Measurements from ENCODE around the gene NME3. TPM values are rescaled to one million over a fixed set of nuclear protein-coding genes. Genes with fewer than 3 reads are reported as not detected.

Gene NME3
- total RNA-seq, 2 experiments from 2014 or later: 23.7 to 43.6 TPM

DNA sequence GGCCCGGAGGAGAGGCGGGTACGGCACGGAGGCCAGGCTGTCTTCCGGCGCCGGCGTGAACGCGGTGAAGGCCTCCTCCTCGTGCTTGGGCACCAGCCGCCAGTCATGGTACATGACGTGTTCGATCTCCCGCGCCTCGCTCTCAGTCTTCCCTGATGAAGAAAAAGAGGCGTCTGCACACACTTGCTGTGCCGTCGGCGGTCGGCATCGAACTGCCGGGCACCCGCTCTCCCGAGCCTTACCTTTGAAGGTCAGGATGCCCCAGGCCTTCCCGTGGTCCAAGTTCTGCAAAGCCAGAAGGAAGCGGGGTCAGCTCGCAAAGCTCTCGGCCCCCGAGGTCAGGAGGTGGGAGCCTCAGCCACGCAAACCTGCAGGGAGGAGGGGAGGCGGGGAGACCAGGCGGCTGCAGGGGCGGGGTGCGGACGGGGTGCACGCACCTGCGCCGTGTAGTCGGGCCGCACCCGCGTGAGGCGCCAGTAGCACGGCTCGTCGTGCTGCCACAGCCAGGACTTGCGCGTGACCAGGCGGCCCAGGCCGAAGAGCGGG is 1.1 kb upstream of the NME3 start, which contains the start of gene EME2:
TSS of gene EME2 (plus strand) at position 449 of the 546 bp plus-strand sequence. CDS start 418 bp downstream, outside the sequence.
- intact Hi-C loops (cut with DNase I, micrococcal nuclease): loop anchor here (2.0 to 5.0 kb wide), 9 partner anchors 65 to 1090 kb away; partner anchors contain the start of genes GNPTG (in 1 of the 2), JMJD8 (in 1 of the 2), MAPK8IP3 (in 1 of the 2) and MLST8 (in 1 of the 2)
- Mint-ChIP-seq H3K36me3 (ENCODE audit: low read depth) (peaks cover 22% of the 10 kb centered on the region), H3K4me3 (peak within 1 kb of the TSS; percentile 94), H3K27me3 (no peaks in the 10 kb centered on the region), H3K27ac (peak within 1 kb of the TSS; percentile 99), H3K9me3 (ENCODE audit: low read depth) (no peaks in the 10 kb centered on the region), H3K4me1 (peaks cover 9% of the 10 kb centered on the region)
- DNase-seq: peak; percentile 82
- CTCF ChIA-PET: interaction anchor here (1.3 to 2.0 kb wide), 2 partner anchors 10 to 65 kb away, joined by 4 to 16 read pairs; partner anchors contain the start of genes NUBP2 and SPSB3
- POLR2A ChIA-PET: interaction anchor here (1.4 to 5.2 kb wide), 2 partner anchors 10 to 192 kb away, joined by 3 to 39 read pairs; partner anchors contain the start of genes NUBP2, RPS2 and SPSB3
- ATAC-seq: peak; percentile 30

DNA sequence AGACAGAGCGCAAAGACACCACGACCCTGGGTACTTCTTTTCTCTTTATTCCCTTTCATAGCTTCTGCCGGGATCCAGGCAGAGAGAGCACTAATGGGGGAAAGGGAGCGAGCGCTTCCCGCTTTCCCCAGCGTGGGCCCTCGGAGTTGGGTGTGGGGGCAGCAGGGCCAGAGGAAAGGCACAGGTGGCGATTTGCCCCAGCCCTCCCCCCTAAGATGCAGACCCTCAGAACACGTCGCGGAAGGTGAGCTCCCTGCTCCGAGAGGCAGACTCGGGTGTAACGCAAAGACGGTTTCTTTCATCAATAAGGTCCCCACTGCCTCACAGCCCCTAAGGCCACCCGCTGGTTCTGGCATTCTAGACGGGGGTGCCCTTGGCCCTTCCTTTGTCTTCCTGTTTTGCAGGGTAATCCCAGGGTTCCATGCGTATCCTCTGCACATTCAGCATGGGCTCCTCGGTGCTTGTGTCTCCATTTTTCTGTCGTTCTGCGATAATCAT is 570 bp upstream of the NME3 start:
- CTCF ChIA-PET: interaction anchor here (1.3 to 2.0 kb wide), 2 partner anchors 11 to 64 kb away, joined by 4 to 16 read pairs; partner anchors contain the start of genes NUBP2 and SPSB3
- H3K27ac Mint-ChIP-seq: peak overlapping the region; percentile 99
- H3K27me3 Mint-ChIP-seq: no peaks in the 10 kb centered on the region
- DNase-seq: no peak
- no peaks in the 10 kb centered on the region for H3K9me3 Mint-ChIP-seq (ENCODE audit: low read depth)
- ATAC-seq: no peak
- H3K4me1 Mint-ChIP-seq: peaks cover 9% of the 10 kb centered on the region
- peak overlapping the region; percentile 94 for H3K4me3 Mint-ChIP-seq
- intact Hi-C loops (cut with DNase I, micrococcal nuclease): loop anchor here (1.0 to 5.0 kb wide), 11 partner anchors 65 to 1090 kb away; partner anchors contain the start of genes GNPTG (in 1 of the 2), JMJD8 (in 1 of the 2), MAPK8IP3 (in 1 of the 2) and MLST8 (in 1 of the 2)
- POLR2A ChIA-PET: interaction anchor here (1.4 to 5.2 kb wide), 2 partner anchors 11 to 193 kb away, joined by 3 to 39 read pairs; partner anchors contain the start of genes NUBP2, RPS2 and SPSB3
- H3K36me3 Mint-ChIP-seq (ENCODE audit: low read depth): peaks cover 22% of the 10 kb centered on the region

DNA sequence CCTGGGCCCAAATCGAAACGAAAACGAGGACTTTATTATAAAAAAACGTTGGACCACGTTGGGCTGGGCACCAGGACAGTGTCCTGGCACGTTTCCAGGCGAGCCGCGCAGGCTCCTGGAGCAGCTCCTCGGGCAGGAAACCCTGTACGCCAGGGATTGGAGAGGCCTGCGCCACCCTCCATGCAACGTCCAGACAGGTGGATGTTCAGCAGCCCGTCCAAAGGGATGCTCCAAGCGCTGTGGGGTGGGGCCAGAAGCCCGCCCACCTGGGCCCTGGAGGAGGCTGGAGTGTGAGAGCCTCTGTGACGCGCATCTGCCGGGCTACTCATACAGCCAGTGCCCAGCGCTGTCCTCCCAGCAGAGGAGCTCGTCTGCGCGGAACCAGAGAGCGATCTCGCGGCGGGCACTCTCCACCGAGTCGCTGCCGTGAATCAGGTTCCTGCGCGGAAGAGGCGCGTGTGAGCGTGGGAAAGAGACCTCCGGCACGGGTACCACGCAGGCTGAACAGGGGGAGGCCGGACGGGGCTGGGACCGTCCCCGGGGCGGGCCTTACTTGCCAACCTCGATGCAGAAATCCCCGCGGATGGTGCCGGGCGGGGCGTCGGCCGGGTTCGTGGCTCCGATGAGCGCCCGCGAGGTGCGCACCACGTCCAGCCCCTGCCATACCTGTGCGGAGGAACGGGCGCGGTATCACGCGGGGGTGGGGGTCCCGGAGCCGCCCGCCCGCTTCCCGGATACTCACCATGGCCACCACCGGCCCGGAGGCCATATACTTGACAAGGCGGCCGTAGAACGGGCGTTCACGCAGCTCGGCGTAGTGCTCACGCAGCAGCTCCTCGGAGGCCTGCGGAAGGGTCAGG is 785 bp downstream of the NME3 start:
- H3K4me3 Mint-ChIP-seq: peak overlapping the region; percentile 94
- H3K27ac Mint-ChIP-seq: peak overlapping the region; percentile 84
- ATAC-seq: peak; percentile 27
- no peaks in the 10 kb centered on the region for H3K9me3 Mint-ChIP-seq (ENCODE audit: low read depth)
- no peaks in the 10 kb centered on the region for H3K27me3 Mint-ChIP-seq
- ChIA-PET POLR2A (interaction anchor here (0.8 to 5.2 kb wide), 3 partner anchors 12 to 195 kb away, joined by 3 to 39 read pairs (median 4); partner anchors contain the start of genes NUBP2, RPS2 and SPSB3), CTCF (interaction anchor here (0.5 to 1.0 kb wide), 2 partner anchors 12 to 385 kb away, joined by 3 to 4 read pairs; partner anchors contain the start of genes NUBP2, SPSB3 and TRAF7)
- peaks cover 9% of the 10 kb centered on the region for H3K4me1 Mint-ChIP-seq
- intact Hi-C loops (cut with DNase I, micrococcal nuclease): loop anchor here (1.0 to 5.0 kb wide), 6 partner anchors 63 to 1088 kb away; partner anchors contain the start of genes GNPTG (in 1 of the 2), JMJD8 (in 1 of the 2), MAPK8IP3 (in 1 of the 2) and STUB1 (in 1 of the 2)
- H3K36me3 Mint-ChIP-seq (ENCODE audit: low read depth): peaks cover 18% of the 10 kb centered on the region
- peak; percentile 76 for DNase-seq

DNA sequence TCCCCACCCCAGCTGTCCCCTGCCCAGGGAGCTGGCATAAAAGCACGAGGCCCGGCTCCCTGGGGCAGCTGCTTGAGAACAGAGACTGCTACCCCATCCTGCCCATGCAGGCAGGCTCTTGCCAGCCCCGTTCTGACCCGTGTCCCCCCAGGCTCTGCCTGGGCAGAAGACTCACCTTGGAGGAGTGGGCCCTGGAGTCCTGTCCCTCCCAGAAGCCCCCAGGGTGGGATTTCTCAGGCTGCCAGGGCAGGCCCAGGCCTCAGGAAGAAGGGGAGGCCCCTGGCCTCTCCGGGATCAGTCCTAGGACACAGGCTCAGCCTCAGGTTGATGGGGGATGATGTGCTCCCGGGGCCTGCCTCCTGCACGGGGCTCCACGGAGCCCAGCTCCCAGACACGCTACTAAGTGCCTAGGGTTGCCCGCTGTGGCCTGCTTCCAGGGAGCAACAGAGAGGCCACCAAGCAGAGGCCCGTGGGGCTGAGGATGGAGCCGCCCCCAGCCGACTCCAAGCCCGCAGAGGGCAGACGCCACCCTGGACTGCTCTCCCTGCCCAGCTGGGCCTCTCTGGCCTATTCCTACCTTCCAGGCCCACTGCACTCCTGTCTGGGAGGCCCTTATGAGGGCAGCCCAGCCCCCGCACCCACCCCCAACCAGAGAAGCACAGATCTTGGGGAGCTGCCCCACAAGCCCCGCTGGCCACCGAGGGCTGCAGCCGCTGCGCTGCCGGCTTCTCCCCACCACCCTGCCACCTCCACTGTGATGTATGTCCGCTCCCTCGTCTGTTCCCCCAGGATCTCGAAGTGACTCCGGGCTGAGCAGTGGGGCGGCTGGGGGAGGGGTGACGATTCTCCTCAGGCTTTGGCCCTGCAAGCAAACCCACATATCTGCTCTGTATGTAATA is 1.7 kb downstream of the NME3 start:
- no peaks in the 10 kb centered on the region for H3K27me3 Mint-ChIP-seq
- H3K4me3 Mint-ChIP-seq: peak overlapping the region; percentile 94
- ChIA-PET CTCF (interaction anchor here (1.0 kb wide), 1 partner anchor 13 kb away, joined by 4 read pairs; the partner anchor contains the start of genes NUBP2 and SPSB3), POLR2A (interaction anchor here (0.8 to 5.2 kb wide), 4 partner anchors 13 to 196 kb away, joined by 3 to 39 read pairs (median 4); partner anchors contain the start of genes NUBP2, RPS2 and SPSB3)
- ATAC-seq (no peak), DNase-seq (no peak)
- peaks cover 7% of the 10 kb centered on the region for H3K4me1 Mint-ChIP-seq
- intact Hi-C loops (cut with DNase I, micrococcal nuclease): loop anchor here (5.0 kb wide), 4 partner anchors 62 to 1087 kb away; partner anchors contain the start of genes GNPTG (in 1 of the 2), JMJD8 (in 1 of the 2), MAPK8IP3 (in 1 of the 2) and STUB1 (in 1 of the 2)
- H3K36me3 Mint-ChIP-seq (ENCODE audit: low read depth): peaks cover 20% of the 10 kb centered on the region
- no peaks in the 10 kb centered on the region for H3K9me3 Mint-ChIP-seq (ENCODE audit: low read depth)
- peak overlapping the region; percentile 33 for H3K27ac Mint-ChIP-seq

DNA sequence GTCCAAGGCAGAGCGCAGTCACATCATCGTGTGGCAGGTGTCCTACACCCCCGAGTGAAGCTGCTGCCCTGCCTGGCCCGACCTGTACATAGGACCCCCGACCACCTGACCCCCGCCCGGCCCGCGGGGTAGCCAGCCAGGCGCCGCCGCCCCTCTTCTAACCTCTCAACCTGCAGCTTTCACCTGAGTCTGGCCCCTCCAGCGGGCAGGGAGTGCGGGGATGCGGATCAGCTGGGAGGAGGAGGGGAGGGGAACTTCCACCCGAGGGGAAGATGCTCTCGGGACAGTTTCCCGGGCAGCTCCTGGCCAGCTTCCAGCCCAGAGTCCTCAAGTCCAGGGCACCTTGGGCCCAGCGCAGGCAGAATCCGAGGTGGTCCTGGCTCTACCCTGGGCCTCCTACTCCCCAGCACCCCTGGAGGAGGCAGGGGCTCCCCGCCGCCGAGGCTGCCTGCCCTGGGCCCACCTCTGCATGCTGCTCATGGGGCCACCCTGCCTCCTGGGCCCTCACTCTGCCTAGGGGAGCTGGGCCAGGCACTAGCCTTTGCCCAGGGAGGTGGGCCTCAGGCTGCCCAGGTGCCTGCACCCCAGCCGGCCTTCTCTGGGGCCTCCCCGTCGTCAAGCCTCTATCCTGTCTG is 2.5 kb downstream of the NME3 start:
- no peak for ATAC-seq
- ChIA-PET POLR2A (interaction anchor here (1.2 kb wide), 1 partner anchor 14 kb away, joined by 4 read pairs; the partner anchor contains the start of genes NUBP2 and SPSB3), CTCF (no interaction called here)
- intact Hi-C loops (cut with DNase I, micrococcal nuclease): no loop called here
- no peak for DNase-seq
- Mint-ChIP-seq H3K4me3 (no peak overlapping the region), H3K27me3 (no peaks in the 10 kb centered on the region), H3K4me1 (peaks cover 7% of the 10 kb centered on the region), H3K9me3 (ENCODE audit: low read depth) (no peaks in the 10 kb centered on the region), H3K36me3 (ENCODE audit: low read depth) (peaks cover 20% of the 10 kb centered on the region), H3K27ac (no peak overlapping the region)

DNA sequence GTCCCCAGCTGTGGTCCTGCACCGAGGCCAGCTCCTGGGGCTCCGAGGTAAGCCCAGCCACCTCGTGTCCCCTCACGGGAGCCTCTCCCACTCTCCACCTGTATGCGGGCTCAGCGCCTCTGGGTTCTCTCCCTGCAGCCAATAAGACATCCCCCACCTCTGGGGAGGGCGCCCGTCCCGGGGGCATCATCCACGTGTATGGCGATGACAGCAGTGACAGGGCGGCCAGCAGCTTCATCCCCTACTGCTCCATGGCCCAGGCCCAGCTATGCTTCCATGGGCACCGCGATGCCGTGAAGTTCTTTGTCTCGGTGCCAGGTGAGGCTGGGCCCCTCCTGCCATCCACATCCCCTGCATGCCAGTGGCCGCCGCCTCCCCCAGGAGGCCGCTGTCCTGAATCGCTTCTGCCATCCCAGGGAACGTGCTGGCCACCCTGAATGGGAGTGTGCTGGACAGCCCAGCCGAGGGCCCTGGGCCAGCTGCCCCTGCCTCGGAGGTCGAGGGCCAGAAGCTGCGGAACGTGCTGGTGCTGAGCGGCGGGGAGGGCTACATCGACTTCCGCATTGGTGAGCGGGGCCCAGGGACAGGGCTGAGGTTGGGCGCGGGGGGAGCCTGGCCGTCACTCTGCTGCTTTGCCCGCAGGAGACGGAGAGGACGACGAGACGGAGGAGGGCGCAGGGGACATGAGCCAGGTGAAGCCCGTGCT is 3.1 kb downstream of the NME3 start:
- peaks cover 7% of the 10 kb centered on the region for H3K4me1 Mint-ChIP-seq
- DNase-seq (no peak), ATAC-seq (no peak)
- H3K9me3 Mint-ChIP-seq (ENCODE audit: low read depth): no peaks in the 10 kb centered on the region
- no peak overlapping the region for H3K27ac Mint-ChIP-seq
- H3K4me3 Mint-ChIP-seq: no peak overlapping the region
- peaks cover 20% of the 10 kb centered on the region for H3K36me3 Mint-ChIP-seq (ENCODE audit: low read depth)
- H3K27me3 Mint-ChIP-seq: no peaks in the 10 kb centered on the region
- CTCF ChIA-PET: no interaction called here
- POLR2A ChIA-PET: interaction anchor here (1.2 kb wide), 1 partner anchor 14 kb away, joined by 4 read pairs; the partner anchor contains the start of genes NUBP2 and SPSB3
- intact Hi-C loops (cut with DNase I, micrococcal nuclease): no loop called here

DNA sequence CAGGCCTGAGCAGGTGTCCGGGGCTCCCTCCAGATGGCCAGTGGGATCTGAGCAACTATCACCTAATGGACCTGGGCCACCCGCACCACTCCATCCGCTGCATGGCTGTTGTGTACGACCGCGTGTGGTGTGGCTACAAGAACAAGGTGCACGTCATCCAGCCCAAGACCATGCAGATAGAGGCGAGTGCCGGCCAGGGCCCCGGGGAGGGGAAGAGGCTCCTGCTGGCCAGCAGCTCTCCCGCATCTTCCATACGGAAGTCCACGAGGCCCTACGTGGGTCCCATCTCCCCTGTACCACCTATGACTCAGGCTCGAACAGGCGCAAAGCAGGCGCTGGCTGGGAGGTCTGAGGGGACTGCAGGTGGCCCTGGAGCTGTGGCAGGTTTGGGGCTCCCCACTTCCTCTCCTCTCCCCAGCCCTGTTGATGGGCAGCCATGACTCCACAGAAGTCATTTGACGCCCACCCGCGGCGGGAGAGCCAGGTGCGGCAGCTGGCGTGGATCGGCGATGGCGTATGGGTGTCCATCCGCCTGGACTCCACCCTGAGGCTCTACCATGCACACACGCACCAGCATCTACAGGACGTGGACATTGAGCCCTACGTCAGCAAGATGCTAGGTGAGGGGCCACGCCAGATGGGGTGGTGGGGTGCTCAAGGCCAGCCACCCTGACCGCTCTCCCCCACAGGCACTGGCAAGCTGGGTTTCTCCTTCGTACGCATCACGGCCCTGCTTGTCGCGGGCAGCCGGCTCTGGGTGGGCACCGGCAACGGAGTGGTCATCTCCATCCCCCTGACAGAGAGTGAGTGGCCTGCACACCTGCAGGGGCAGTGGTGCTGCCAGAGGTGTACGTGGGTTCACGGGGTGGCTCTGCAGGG is 4.0 kb downstream of the NME3 start:
- Mint-ChIP-seq H3K4me1 (peaks cover 7% of the 10 kb centered on the region), H3K9me3 (ENCODE audit: low read depth) (no peaks in the 10 kb centered on the region), H3K4me3 (no peak overlapping the region), H3K27me3 (no peaks in the 10 kb centered on the region), H3K36me3 (ENCODE audit: low read depth) (peaks cover 18% of the 10 kb centered on the region), H3K27ac (no peak overlapping the region)
- POLR2A ChIA-PET: interaction anchor here (0.6 kb wide), 1 partner anchor 109 kb away, joined by 3 read pairs; no protein-coding TSS in a partner anchor
- CTCF ChIA-PET: no interaction called here
- DNase-seq (no peak), ATAC-seq (no peak)
- intact Hi-C loops (cut with DNase I, micrococcal nuclease): no loop called here

DNA sequence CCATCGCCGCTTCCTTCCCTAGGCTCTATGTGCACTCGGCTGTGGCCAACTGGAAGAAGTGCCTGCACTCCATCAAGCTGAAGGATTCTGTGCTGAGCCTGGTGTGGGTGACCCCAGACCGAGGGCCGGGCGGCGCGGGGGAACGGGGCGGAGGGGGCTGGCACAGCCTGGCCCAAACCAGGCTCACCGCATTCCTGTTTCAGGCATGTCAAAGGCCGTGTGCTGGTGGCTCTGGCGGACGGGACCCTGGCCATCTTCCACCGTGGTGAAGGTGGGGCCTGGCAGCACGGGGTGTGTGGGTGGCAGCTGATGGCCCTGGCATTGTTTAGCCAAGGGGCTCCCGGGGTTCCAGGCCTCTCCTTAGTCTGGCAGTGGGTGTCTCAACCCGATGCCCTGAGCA is 4.6 kb downstream of the NME3 start:
- intact Hi-C loops (cut with DNase I, micrococcal nuclease): no loop called here
- no peak overlapping the region for H3K4me3 Mint-ChIP-seq
- peaks cover 7% of the 10 kb centered on the region for H3K4me1 Mint-ChIP-seq
- DNase-seq: no peak
- H3K27me3 Mint-ChIP-seq: no peaks in the 10 kb centered on the region
- H3K27ac Mint-ChIP-seq: no peak overlapping the region
- H3K36me3 Mint-ChIP-seq (ENCODE audit: low read depth): peaks cover 11% of the 10 kb centered on the region
- ChIA-PET CTCF (no interaction called here), POLR2A (no interaction called here)
- no peak for ATAC-seq
- H3K9me3 Mint-ChIP-seq (ENCODE audit: low read depth): no peaks in the 10 kb centered on the region

DNA sequence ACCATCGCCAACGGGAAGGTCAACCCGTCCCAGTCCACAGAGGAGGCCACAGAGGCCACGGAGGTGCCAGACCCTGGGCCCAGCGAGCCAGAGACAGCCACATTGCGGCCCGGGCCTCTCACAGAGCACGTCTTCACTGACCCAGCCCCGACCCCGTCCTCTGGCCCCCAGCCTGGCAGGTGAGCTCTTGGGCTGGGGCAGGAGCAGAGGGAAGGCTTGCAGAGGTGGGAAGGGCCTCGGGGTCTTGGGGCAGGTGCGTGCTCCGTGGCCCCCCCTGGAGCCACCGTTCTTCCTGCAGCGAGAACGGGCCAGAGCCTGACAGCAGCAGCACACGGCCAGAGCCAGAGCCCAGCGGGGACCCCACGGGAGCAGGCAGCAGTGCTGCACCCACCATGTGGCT is 5.1 kb downstream of the NME3 start:
- peaks cover 7% of the 10 kb centered on the region for H3K4me1 Mint-ChIP-seq
- no peak for DNase-seq
- no peak overlapping the region for H3K27ac Mint-ChIP-seq
- POLR2A ChIA-PET: no interaction called here
- H3K27me3 Mint-ChIP-seq: no peaks in the 10 kb centered on the region
- ATAC-seq: no peak
- peaks cover 12% of the 10 kb centered on the region for H3K36me3 Mint-ChIP-seq (ENCODE audit: low read depth)
- H3K9me3 Mint-ChIP-seq (ENCODE audit: low read depth): no peaks in the 10 kb centered on the region
- H3K4me3 Mint-ChIP-seq: no peak overlapping the region
- CTCF ChIA-PET: no interaction called here
- intact Hi-C loops (cut with DNase I, micrococcal nuclease): no loop called here
